Lung (tissue), 12 donors: Measurements from ENCODE around the gene PCP2. TPM values are rescaled to one million over a fixed set of nuclear protein-coding genes. Genes with fewer than 3 reads are reported as not detected.

Experiments
- ATAC-seq: fragments of 200-7000 bp; cut with Tn5 transposase; one replicate; pipeline ENCODE4 v1.9.1; 2020; ENCODE audit warnings: moderate number of reproducible peaks; ENCODE audit not compliant: insufficient read depth, low FRiP score
- DNase-seq, 3 donors: peaks; one replicate each; pipeline ENCODE4 v3.0.0-alpha.2; 2013 to 2017
- H3K27ac ChIP-seq, 2 donors: one replicate each; pipeline ENCODE4 v1.5.1; 2013; ENCODE audit warnings: mild to moderate bottlenecking in 2 of 2, moderate library complexity in 2 of 2, control low read depth in 1 of 2, inconsistent platforms in 1 of 2, low read depth in 1 of 2, low read length in 1 of 2
- H3K27me3 ChIP-seq, 3 donors: one replicate each; pipeline ENCODE4 v1.5.1; 2013; ENCODE audit warnings: low read length in 2 of 3; ENCODE audit not compliant: control insufficient read depth in 3 of 3, insufficient read depth in 3 of 3
- H3K36me3 ChIP-seq, 4 donors: one replicate each; pipeline ENCODE4 v1.5.1; 2013; ENCODE audit warnings: low read length in 4 of 4, mild to moderate bottlenecking in 1 of 4, moderate library complexity in 1 of 4; ENCODE audit not compliant: control insufficient read depth in 4 of 4, insufficient read depth in 4 of 4
- H3K4me1 ChIP-seq, 5 donors: one replicate each; pipeline ENCODE4 v1.5.1; 2013; ENCODE audit warnings: low read length in 5 of 5, mild to moderate bottlenecking in 2 of 5, moderate library complexity in 1 of 5; ENCODE audit not compliant: control insufficient read depth in 5 of 5, insufficient read depth in 5 of 5
- H3K4me3 ChIP-seq: one replicate; pipeline ENCODE4 v1.5.1; 2013; ENCODE audit warnings: mild to moderate bottlenecking, control low read depth, moderate library complexity
- H3K9ac ChIP-seq, 2 donors: one replicate each; pipeline ENCODE4 v1.5.1; 2013; ENCODE audit warnings: low read length in 2 of 2, control low read depth in 1 of 2; ENCODE audit not compliant: insufficient read depth in 1 of 2
- H3K9me3 ChIP-seq, 4 donors: one replicate each; pipeline ENCODE4 v1.5.1; 2013; ENCODE audit warnings: low read length in 3 of 4, mild to moderate bottlenecking in 1 of 4, moderate library complexity in 1 of 4; ENCODE audit not compliant: control insufficient read depth in 4 of 4, insufficient read depth in 3 of 4
- WGBS, 2 donors: extraction: QIAGEN DNeasy Blood & Tissue Kit; methylation state at CpG; one replicate each; pipeline ENCODE4 v1.1.7; 2013; 5-methylcytosine and 5-hydroxymethylcytosine counted together
- polyA plus RNA-seq, 2 donors: library from polyadenylated mRNA; stranded (reverse); fragments of 200-250 nt; gene quantifications; one replicate each; pipeline ENCODE4 v1.2.1, GENCODE V29; 2013
- total RNA-seq, 2 donors: library from RNA; depleted of rRNA in 1 of 2; stranded (reverse); fragments of >200 nt in 1 of 2; gene quantifications; one replicate each; pipeline ENCODE4 v1.2.1, GENCODE V29; 2014 to 2021
- TF ChIP-seq, protein P1 (sequence below): IDR thresholded peaks from 2 replicates; pipeline ENCODE4 v1.5.1; 2012; ENCODE audit warnings: mild to moderate bottlenecking; ENCODE audit errors: control extremely low read depth, extremely low read depth
- donor health status: control.
- donor health status: control.
- donor health status: Bipolar disorder and iron deficiency.
- donor health status: healthy.
- donor health status: DM: yes; HTN: yes; CAD: no.

Gene PCP2
- total and polyA plus RNA-seq, 4 donors = 0.60 to 4.4 (median 1.9) TPM

DNA sequence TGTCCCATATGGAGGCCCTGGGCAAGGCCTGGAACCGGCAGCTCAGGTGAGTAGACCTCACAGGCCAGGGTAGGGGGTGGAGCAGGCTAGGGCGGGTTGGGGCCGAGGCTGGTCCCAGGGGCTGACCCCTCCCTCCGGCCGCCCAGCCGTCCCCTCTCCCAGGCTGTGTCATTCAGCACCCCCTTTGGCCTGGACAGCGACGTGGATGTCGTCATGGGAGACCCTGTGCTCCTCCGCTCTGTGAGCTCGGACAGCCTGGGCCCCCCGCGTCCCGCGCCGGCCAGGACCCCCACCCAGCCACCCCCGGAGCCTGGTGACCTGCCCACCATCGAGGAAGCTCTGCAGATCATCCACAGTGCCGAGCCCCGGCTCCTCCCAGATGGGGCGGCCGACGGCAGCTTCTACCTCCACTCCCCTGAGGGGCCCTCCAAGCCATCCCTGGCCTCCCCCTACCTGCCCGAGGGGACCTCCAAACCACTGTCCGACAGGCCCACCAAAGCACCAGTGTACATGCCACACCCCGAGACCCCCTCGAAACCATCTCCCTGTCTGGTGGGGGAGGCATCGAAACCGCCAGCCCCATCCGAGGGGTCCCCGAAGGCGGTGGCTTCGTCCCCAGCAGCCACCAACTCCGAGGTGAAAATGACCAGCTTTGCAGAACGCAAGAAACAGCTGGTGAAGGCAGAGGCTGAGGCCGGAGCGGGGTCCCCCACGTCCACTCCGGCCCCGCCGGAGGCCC lies 21.8 kb downstream of the PCP2 start:
- TF ChIP-seq, protein P1, sequence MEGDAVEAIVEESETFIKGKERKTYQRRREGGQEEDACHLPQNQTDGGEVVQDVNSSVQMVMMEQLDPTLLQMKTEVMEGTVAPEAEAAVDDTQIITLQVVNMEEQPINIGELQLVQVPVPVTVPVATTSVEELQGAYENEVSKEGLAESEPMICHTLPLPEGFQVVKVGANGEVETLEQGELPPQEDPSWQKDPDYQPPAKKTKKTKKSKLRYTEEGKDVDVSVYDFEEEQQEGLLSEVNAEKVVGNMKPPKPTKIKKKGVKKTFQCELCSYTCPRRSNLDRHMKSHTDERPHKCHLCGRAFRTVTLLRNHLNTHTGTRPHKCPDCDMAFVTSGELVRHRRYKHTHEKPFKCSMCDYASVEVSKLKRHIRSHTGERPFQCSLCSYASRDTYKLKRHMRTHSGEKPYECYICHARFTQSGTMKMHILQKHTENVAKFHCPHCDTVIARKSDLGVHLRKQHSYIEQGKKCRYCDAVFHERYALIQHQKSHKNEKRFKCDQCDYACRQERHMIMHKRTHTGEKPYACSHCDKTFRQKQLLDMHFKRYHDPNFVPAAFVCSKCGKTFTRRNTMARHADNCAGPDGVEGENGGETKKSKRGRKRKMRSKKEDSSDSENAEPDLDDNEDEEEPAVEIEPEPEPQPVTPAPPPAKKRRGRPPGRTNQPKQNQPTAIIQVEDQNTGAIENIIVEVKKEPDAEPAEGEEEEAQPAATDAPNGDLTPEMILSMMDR = no peak
- ATAC-seq = no peak
- 89% methylated on average over 36 to 41 of the region's 41 CpGs for WGBS, 2 donors
- Histone ChIP-seq H3K4me1 (no peaks in the 10 kb centered on the region), H3K27me3 (no peaks in the 10 kb centered on the region), H3K9ac (no peak overlapping the region), H3K4me3 (no peak overlapping the region), H3K9me3 (no peaks in the 10 kb centered on the region), H3K36me3 (peaks cover 0 to 16% (median 0%) of the 10 kb centered on the region in 4 donors), H3K27ac (no peak overlapping the region)
- no peak for DNase-seq

DNA sequence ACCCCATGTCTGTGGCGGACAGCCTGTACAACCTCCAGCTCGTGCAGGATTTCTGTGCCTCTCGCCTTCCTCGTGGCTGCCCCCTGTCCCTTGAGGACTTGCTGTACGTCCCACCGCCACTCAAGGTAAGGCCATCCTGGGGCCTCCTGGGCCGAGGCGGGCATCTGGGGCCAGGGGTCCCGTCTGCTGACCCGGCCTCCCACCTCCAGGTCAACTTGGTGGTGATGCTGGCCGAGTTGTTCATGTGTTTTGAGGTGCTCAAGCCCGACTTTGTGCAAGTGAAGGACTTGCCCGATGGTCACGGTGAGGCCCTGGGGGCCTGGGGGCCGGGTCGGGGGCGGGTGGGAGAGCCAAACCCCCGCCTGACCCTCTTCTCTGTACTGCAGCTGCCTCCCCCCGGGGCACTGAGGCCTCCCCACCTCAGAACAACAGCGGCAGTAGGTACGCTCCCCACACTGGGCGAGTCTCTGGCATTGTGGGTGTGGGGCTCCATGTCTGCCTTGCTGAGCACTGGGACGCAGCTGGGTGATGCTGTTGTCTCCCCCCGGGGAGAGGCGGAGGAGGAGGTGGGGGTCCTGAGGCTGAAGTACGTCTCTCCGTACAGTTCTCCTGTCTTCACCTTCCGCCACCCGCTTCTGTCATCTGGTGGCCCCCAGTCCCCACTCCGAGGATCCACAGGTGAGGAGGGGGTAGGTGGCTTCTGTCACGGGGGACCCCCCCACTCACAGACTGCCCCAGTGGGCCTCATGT lies 22.9 kb downstream of the PCP2 start:
- WGBS, 2 donors = 83 to 87% methylated on average over 28 to 31 of the region's 31 CpGs
- no peak for DNase-seq
- no peak for ATAC-seq

DNA sequence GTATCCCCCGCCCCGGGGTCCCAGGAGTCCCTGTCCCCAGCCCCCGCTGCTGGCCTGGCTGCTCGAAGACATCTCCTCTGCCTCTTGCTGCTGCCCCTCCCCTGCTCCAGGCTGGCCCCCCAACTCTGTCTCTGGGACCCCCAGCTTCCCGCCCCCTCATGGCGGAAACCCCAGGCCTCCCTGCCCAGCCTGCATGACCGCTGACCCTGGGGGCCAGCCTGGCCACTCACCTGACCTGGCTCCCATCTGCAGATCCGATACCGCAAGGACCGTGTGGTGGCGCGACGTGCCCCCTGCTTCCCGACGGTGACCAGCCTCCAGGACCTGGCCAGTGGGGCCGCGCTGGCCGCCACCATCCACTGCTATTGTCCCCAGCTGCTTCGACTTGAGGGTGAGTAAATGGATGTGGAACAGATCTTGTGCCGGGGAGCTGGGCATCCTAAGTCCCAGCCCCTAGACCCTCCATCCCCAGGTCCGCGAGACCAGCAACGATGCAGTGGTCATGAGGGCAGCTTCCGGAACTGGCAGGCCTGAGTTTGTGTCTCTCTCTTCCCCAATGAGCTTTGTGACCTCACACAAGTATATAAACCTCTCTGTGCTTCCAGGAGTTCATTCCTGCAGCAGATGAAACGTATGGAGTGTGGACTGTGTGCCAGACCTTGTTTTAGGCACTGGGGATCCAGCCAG lies 25.5 kb downstream of the PCP2 start:
- peaks cover 0 to 8% (median 0%) of the 10 kb centered on the region in 4 donors for H3K36me3 ChIP-seq
- H3K4me1 ChIP-seq = peaks cover 0 to 3% (median 0%) of the 10 kb centered on the region in 5 donors
- TF ChIP-seq, protein P1 = no peak
- peaks cover 0 to 2% (median 0%) of the 10 kb centered on the region in 4 donors for H3K9me3 ChIP-seq
- no peak overlapping the region for H3K4me3 ChIP-seq
- 89 to 92% methylated on average over 24 to 25 of the region's 25 CpGs for WGBS, 2 donors
- H3K27me3 ChIP-seq = peaks cover 0 to 4% (median 0%) of the 10 kb centered on the region in 3 donors
- no peak overlapping the region for H3K9ac ChIP-seq
- DNase-seq = no peak
- ATAC-seq = no peak
- no peak overlapping the region for H3K27ac ChIP-seq

More for the DNA sequence above, 22.9 kb downstream of the PCP2 start:
- H3K9me3 ChIP-seq = no peaks in the 10 kb centered on the region
- no peaks in the 10 kb centered on the region for H3K4me1 ChIP-seq
- H3K4me3 ChIP-seq = no peak overlapping the region
- TF ChIP-seq, protein P1 = no peak
- no peaks in the 10 kb centered on the region for H3K27me3 ChIP-seq
- no peak overlapping the region for H3K27ac ChIP-seq
- no peak overlapping the region for H3K9ac ChIP-seq
- H3K36me3 ChIP-seq = peaks cover 0 to 12% (median 0%) of the 10 kb centered on the region in 4 donors
